GM19463 (cell line): ENCODE measurements around the gene F10.
"Not testable (repeated sequence)": the region's sequence is repeated elsewhere in the genome, so short reads cannot be mapped to it uniquely, and the experiment has no call there.

Source experiments
- ATAC-seq: cut with Tn5 transposase; IDR thresholded peaks from one replicate; pipeline ENCODE4 v1.9.1; 2021; ENCODE audit warnings: mild to moderate bottlenecking, moderate library complexity; ENCODE audit not compliant: unreplicated experiment

F10 gene

GRCh38 chr13:113098162-113098732 is 24.4 kb upstream of the F10 start:
- no peak for ATAC-seq

- ATAC-seq: no peak
Observed at GRCh38 chr13:113099142-113099541, 23.5 kb upstream of the F10 start.

- not testable (repeated sequence) for ATAC-seq
Observed at GRCh38 chr13:113102302-113102701, 20.3 kb upstream of the F10 start.

- no peak for ATAC-seq
Observed at GRCh38 chr13:113102727-113103126, 19.9 kb upstream of the F10 start.

- ATAC-seq: no peak
Observed at GRCh38 chr13:113103646-113104045, 19.0 kb upstream of the F10 start.

- no peak for ATAC-seq
Observed at GRCh38 chr13:113105032-113105920, 17.3 kb upstream of the F10 start, which contains the start of gene F7. TSS of gene F7 (plus strand) at chr13:113105791. CDS start at chr13:113105842, 51 bp downstream.

GRCh38 chr13:113105921-113106452 is 16.6 kb upstream of the F10 start:
- ATAC-seq: no peak

- ATAC-seq: no peak
Observed at GRCh38 chr13:113106711-113107351, 15.8 kb upstream of the F10 start.

GRCh38 chr13:113108521-113108920 is 14.1 kb upstream of the F10 start:
- ATAC-seq: not testable (repeated sequence)

GRCh38 chr13:113109151-113110047 is 13.2 kb upstream of the F10 start:
- ATAC-seq: no peak

GRCh38 chr13:113110048-113110851 is 12.3 kb upstream of the F10 start:
- ATAC-seq: no peak

GRCh38 chr13:113110852-113111315 is 11.7 kb upstream of the F10 start:
- ATAC-seq: no peak

GRCh38 chr13:113111821-113112220 is 10.8 kb upstream of the F10 start:
- not testable (repeated sequence) for ATAC-seq

GRCh38 chr13:113112475-113112874 is 10.1 kb upstream of the F10 start:
- ATAC-seq: not testable (repeated sequence)

- no peak for ATAC-seq
Observed at GRCh38 chr13:113112893-113113845, 9.4 kb upstream of the F10 start.

- ATAC-seq: no peak
Observed at GRCh38 chr13:113113846-113114271, 8.7 kb upstream of the F10 start.

- ATAC-seq: no peak
Observed at GRCh38 chr13:113114511-113115362, 7.9 kb upstream of the F10 start.
